Activated CD4-positive, alpha-beta T cell treated with anti-CD3 and anti-CD28 coated beads, Interleukin-2, Interleukin-4, amounts not matched to agents 100 ng/mL and 50 ng/mL, durations not matched to agents 16 hours and 8 hours (primary cell): ENCODE measurements around the gene RCBTB1.

ENCODE experiments used
- DNase-seq: peaks from one replicate; pipeline ENCODE4 v3.0.0-alpha.2; 2020; ENCODE audit warnings: low spot score

Gene RCBTB1

DNA sequence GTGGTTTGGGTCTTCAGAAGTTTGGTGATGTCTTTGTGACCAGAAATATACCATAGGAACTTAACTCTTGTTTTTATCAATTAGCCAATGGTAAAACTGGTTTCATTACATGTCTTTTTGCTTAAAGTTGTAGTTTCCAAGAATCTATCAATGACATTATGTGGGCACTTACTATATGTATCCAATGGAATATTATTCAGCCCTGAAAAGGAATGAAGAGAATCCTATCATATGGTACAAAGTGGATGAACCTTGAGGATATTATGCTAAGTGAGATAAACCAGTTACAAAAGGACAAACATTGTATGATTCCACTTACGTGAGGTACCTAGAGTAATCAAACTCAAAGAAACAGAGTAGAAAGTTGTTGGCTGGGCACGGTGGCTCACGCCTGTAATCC lies 26.4 kb downstream of the RCBTB1 start:
- no peak for DNase-seq

DNA sequence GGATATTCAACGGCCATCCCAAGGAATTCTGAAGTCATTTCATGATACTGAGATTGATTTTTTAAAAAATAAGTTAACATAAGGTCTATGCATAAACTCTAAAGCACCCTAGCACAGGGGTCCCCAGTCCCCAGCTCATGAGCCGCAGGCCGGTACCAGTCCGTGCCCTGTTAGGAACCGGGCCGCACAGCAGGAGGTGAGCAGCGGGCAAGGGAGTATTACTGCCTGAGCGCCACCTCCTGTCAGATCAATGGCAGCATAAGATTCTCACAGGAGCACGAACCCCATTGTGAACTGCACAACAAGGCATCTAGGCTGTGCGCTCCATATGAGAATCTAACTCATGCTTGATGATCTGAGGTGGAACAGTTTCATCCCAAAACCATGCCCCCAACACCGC lies 31.0 kb downstream of the RCBTB1 start:
- no peak for DNase-seq

DNA sequence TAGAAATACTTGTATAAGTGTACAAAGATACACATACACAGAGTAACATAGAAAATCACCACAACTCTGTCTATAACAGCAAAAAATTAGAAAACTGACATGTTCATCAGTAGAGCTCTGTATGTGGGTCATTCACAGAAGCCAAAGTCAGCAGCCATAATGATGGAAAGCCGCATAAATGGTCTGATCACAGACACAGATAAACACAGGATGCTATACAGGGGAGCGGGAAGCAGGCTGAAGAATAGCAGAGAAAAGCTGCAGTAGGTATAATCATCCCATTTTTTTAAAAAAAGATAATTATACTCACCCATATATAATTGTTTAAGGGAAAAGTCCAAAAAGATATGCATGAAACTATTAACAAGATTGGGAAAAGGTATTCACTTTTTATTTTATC lies 31.5 kb downstream of the RCBTB1 start:
- no peak for DNase-seq

DNA sequence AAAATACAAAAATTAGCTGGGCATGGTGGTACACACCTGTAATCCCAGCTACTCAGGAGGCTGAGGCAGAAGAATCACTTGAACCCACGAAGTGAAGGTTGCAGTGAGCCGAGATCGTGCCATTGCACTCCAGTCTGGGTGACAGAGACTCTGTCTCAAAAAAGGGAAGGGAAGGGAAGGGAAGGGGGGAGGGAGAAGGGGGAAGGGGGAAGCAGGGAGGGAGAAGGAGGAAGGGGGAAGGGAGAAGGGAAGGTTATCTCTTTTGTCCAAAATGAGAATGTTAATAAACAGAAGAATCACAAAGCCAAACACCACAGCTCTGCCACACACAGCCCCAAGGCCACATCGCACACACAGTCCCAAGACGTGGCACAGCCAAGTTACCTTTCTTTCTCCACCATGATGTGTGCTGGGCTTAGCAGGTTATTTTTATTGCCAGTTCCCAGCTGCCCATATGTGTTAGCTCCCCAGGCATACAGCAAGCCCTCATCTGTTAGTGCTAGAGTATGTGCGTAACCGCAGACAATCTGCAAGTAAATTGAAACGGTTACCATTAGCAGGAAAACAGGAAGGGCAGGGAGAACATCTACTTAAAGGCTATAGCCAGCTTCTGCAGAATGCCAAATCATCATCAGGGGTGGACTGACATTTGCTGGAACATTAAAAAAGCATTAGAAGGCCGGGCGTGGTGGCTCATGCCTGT lies 34.3 kb downstream of the RCBTB1 start:
- DNase-seq: no peak

DNA sequence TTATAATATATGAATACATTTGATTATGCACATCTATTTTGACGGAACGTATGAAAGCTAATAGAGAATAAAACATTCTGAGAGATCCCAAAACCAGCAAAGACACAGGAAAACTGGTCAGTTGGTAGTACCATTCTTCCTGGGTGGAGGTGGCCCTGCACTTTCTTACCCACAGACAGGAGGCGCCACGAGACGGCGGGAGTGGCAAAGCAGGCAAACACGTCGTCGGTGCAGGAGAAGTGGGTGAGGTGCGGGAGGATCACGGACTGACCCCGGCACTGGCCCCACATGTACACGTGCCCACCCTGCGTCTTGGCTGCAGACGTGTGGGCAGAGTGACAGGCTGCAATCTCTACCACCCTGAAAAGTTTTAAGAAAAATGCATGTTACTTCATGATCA lies 36.1 kb downstream of the RCBTB1 start:
- DNase-seq: no peak

DNA sequence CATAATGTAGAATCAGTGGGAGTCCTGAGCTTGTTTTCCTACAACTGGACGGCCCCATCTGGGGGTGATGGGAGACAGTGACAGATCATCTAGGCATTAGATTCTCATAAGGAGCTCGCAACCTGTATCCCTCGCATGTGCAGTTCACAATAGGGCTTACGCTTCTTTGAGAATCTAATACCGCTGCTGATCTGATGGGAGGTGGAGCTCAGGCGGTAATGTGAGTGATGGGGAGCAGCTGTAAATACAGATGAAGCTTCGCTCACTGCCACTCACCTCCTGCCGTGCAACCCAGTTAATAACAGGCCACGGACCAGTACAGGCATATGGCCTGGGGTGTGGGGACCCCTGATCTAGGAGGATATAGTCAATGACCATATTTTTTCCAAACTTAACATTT lies 38.8 kb downstream of the RCBTB1 start:
- no peak for DNase-seq

DNA sequence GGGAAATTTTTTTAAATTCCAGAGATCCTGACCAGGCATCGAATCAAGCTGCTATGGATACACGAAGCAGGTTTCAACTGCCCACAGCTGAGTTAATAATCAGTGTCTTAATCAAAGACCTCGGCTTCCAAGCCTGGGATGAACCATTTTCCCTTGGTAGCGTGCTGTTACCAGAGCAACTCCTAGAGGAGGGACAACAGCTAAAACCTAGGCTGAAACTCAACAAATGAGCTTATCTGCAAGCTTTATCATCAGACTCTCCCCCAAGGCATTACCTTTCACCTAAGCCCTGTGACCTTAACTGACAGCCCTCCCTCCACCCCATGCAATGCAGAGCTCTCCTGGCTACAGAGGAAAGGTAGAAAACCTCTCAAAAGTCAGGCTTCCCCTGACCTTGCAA lies 39.7 kb downstream of the RCBTB1 start:
- no peak for DNase-seq

DNA sequence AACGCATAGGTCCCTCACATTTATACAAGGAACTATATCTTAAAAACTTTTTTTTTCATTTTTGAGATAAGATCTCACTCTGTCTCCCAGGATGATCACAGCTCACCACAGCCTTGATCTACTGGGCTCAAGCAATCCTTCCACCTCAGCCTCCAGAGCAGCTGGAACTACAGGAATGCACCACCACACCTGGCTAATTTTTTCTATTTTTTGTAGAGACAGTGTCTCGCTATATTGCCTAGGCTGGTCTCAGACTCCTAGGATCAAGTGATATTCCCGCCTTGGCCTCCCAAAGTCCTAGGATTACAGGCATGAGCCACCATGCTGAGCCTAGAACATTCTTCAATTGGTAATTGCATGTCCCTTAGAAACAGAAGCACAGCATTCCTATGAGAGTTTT lies 41.7 kb downstream of the RCBTB1 start:
- DNase-seq: no peak

DNA sequence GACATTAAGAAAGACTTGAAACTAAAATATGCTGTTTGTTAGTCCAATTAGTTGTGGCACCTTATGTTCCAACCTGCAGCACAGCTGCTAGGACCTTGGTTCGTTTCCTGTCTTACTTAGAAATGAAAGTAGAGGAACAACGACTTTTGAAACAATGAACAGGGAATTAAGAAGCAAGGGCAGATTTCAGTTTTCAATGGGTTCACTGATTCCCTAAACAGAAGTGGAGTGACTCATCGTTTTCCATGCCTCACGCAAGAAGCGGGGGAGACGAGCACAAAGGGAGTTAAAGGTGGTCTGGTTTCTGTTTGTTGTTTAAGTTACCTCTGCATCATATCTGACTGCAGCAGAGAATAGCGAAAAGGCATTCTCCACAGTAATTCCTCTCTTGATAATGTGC lies 44.8 kb downstream of the RCBTB1 start:
- no peak for DNase-seq

DNA sequence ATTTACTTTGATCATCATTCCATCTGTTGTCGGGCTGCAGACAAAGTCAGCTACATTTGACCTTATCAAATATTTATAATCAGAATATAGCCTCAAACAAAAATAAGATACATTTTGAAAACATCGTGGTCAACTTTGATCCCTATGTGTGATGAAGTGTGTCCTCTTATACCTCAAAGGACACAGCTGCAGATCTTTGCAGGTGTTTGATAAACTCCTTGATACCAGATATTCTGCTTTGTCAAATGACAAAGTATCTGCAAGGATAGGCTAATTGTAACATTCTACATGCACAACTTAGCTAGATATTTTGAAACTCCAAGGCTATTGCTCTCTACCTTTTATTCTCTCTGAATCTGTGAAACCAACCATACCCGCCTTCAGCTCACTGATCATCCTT lies 45.6 kb downstream of the RCBTB1 start:
- DNase-seq: no peak

DNA sequence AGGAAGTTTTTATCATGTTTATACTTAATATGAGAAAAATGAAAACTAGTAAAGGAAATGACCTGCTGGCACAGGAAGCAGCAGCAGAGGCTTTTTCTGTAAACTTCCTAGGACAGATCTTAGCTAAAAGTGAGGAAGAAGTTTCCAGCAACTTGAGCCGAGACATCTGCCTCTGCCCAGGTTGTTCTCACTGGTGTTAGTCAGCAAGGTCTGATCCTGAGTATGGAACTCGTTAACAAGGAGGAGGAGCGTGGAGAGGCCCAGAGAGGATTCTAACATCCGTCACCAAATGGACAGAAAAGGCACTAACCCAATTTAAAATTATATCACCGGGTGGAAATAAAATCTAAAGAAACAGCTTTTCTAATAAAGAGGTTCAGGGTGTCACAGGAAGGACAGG lies 46.0 kb downstream of the RCBTB1 start:
- DNase-seq: no peak

DNA sequence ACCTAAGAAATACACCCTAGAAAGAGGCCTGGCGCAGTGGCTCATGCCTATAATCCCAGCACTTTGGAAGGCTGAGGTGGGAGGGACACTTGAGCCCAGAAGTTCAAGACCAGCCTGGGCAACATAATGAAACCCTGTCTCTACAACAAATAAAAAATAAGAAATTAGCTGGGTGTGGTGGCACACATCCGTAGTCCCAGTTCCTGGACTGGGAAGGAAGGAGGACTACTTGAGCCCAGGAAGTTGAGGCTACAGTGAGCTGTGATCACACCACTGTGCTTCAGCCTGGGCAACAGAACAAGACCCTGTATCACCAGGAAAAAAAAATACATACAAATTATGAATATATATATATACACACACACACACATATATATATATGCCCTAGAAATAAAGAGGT lies 47.0 kb downstream of the RCBTB1 start:
- no peak for DNase-seq

DNA sequence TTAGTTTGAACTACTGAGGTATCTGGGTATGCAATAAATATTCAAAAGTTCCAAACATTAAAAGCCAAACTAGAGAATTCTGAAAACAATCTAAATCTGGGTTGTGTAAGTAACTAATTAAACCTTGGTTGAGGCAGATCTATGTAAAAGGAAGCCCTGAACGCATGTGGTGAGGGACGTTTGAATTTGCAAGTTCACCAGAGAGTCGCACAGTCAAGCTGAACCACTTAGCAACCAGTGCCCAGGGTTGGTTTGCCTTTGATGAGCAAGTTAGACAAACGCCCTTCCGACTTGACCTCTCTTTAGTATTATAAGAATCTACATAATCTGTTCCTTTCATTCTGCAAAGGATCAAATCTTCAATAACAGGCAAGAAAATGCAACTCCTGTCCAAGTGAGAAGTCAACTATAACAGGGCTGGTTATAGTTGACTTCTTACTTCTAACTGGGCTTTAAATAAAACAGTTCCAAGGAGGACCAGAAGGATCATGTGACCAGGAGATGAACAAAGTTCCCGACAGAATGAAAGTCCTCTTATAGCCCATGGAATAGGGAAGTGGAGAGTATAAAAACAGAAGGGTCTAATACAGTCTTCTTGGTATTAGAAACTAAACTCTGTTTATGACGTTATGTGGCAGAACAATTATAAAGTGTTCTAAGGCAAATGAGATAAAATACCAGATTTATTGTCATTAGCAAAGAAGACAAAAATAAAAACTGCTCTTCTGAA lies 49.0 kb downstream of the RCBTB1 start:
- no peak for DNase-seq

DNA sequence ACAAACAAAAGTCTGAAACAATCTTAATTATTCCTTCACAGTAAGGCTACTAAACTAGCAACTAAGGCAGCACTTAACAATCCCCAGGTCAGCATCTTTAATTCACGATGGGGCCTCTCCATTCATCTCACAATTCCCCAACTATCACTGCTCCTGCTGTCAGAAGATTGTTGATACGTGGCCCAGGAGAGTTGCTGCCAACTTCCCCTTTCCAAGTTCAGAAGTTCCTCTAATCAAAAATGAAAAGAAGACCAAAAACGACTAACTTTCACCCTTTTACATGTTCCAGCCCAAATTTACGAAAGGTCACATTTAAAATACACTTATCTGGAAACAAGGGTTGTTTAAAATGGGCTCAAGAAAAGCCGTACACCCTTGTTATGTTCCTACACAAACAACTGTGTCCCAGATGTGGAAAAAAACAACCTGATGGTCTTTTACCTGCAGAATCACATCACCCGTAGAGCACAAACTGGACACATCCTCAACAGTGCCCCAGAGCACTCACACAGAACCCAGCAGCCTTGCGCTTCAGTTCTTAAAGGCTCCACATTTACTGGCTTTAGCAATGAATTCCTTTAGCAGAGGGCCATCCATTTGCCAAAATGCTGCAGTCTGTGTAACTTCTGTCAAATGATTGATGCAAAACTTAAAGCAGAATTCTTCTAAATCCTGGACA lies 51.6 kb downstream of the RCBTB1 start:
- no peak for DNase-seq

DNA sequence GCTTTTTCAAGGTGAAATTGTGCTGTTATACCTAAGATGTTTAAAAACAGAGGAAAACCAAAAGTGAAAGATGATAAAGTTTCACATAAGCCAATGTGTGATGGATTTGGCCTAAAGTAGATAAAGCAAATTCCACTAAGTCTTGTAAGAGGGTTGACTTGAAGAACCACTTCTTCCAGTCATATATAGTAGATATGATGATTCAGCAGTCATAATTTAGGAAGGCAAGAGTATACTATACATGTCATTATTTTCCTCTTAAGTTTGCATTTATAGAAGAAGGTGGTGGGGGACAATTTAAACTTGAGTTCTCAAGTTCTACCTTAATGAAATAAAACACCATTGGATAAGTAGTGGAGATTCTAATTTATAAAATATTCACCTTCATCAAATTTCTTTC lies 52.3 kb downstream of the RCBTB1 start:
- DNase-seq: no peak

DNA sequence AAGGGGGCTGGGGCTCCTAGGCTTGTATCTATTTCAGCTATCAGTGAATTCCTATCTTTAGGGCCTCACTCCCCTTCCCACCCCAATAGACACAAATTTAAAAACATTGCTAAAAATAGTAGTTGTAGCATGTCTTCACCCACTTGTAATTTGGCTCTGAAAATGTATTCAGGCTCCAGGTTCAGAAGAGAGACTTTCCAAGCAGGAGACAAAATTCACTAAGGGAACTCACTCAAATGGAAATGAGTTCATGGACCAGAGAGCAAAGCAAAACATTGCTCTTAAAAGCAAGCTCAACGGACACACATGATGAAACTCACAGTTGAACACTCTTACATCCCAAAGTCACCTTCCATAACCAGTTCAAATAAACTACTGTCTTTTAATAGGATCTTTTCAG lies 52.8 kb downstream of the RCBTB1 start:
- DNase-seq: no peak

DNA sequence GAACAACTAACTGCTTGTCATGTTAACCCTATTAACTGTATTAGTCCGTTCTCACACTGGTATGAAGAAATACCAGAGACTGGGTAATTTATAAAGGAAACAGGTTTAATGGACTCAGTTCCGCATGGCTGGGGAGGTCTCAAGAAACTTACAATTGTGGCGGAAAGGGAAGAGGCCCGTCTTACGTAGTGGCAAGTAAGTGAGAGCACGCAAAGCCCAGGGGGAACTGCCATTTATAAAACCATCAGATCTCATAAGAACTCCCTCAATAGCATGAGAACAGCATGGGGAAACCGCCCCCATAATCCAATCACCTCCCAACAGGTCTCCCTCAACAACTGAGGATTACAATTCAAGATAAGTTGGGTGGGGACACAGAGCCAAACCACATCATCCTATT lies 54.9 kb downstream of the RCBTB1 start:
- no peak for DNase-seq

DNA sequence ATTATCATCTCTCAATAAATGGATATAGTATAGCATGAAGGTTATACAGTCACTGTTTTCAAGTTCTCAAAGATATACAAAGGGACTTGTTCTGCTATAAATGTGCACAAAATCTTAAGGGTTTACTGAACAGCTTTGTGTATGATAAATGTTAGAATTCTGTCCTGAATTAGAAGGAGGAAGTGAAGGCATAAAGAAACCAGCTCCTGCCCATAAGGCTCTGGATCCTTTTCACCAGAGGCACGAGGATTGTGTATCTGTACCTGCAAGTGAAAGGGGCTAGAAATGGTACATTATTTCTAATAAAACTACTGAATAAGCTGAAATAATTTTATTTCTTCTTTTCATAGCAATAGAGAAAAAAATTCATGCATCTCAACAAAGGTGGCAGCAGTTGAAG lies 57.2 kb downstream of the RCBTB1 start:
- no peak for DNase-seq

DNA sequence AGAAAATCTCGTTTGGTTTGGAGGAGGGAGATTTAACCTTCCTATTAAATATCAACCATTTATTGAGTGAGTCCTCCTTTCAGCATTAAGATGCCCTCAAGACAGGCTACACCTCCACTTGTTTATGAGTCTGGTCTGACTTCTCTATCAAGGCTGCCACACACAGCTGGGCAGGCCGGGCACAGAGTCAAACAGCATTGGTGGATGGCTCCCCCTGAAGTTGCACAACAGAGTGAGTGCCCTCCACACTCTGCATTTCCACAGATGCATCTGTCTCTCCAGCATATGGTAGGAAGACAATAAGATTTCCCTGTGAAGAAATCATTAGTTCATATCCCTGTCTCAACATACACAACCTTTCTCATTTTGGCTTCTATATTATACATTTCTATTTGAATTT lies 58.2 kb downstream of the RCBTB1 start:
- no peak for DNase-seq

DNA sequence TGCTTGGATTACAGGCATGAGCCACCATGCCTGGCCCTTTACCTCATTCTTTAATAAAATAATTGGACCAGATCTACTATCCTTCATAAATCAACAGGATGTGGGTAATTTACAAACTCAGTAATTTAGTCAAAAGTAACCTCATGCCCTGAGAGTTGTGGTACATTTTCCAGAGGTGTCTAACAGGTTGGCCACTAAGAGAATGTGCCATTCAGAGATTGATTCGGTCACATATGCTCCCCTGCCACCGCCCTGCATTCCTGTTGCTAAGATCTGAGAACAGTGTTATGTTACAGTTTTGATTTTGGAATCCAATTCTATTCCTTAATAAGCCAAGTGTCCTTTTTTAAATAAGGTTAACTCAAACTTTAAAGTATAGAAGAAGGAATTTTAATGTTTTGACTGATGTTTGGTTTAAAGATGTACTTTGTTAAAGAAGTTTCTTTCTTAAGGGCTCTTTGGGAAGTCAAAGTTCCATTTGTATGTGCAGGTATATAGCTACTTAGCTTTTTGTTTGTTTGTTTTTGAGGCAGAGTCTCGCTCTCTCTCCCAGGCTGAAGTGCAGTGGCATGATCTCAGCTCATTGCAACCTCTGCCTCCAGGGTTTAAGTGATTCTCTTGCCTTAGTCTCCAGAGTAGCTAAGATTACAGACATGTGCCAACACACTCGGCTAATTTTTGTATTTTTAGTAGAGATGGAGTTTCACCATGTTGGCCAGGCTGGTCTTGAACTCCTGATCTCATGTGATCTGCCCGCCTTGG lies 60.4 kb downstream of the RCBTB1 start:
- DNase-seq: no peak

DNA sequence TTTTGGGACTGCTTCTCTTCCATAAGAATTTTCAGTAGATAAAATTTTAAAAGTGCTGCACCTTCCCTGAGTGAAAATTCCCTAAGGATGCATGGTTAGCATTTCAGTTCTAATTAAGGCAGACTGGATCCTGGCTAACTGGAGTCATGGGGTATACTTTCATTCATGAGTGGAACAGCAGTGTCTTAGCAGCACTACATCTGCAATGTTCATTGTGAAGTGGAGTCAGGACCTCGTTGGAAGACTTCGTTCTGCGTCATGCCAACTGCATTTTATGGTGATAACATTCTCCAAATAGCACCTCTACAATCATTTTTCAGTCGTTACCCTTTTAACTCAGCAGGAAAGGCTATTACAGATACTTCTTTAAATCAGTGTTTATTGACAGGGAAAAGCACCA lies 64.1 kb downstream of the RCBTB1 start:
- DNase-seq: no peak

DNA sequence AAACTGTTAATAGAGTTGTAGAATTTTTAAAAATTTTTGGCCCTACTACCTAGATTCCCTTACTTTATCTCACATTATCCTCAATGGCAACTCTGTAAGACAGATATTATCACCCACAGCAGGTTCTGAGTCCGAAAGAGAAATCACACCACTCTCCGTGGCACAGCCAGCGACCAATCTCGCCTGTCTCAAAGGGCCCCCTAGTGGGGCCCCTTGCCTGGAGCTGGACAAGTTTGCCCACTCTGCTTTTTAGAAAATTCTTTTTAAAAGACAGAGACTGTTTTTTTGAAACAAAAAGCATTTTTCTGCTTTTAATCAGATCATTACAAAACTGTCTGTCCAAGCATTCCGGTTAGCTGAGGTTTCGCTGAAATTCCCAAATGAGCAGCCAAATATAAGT lies 67.9 kb downstream of the RCBTB1 start:
- DNase-seq: no peak

DNA sequence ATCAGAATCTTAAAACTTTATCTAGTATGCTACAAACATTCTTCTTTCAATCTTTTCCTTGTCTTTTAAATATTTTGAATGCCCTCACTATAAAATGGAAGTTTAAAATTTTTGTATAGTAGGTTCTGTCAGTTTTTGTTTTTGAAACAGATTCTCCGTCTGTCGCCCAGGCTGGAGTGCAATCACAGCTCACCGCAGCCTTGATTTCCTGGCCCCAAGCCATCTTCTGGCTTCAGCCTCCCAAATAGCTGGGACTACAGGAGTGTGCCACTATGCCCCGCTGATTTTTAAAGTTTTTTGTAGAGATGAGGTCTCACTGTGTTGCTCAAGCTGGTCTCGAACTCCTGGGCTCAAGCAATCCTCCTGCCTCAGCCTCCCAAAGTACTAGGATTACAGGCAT lies 68.9 kb downstream of the RCBTB1 start:
- no peak for DNase-seq
